ENCODE data around the gene MT1H.
"Not testable (repeated sequence)": the region's sequence is repeated elsewhere in the genome, so short reads cannot be mapped to it uniquely, and the experiment has no call there.

The MT1H gene

GRCh38 chr16:56684926-56685590 lies 15.4 kb downstream of the MT1H start:
- DNase-seq, result no peak

DNA sequence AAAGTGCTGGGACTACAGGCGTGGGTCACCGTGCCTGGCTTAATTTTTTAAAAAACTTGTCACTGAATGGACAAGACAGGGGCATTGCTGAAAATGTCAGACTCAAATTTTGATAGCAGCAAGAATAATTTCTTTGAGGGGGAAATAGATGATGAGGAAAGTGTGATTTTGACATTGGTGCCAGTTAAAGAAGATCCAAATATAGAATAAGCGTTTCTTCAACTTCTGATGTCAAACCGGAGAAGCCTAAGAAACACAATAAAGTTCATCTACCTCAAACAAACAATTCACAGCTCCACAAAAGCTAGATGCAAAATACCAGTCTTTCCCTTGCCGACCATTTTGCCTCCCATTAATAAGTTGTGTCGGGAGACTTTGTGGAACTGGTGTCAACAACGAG lies 17.1 kb downstream of the MT1H start:
- no peak for DNase-seq

- DNase-seq, result no peak
These were observed 19.1 kb downstream of the MT1H start for GRCh38 chr16:56688762-56689161.

- no peak for DNase-seq
These were observed 19.6 kb downstream of the MT1H start for GRCh38 chr16:56689171-56689570.

- no peak for DNase-seq
These were observed 21.0 kb downstream of the MT1H start for GRCh38 chr16:56690420-56691122.

DNA sequence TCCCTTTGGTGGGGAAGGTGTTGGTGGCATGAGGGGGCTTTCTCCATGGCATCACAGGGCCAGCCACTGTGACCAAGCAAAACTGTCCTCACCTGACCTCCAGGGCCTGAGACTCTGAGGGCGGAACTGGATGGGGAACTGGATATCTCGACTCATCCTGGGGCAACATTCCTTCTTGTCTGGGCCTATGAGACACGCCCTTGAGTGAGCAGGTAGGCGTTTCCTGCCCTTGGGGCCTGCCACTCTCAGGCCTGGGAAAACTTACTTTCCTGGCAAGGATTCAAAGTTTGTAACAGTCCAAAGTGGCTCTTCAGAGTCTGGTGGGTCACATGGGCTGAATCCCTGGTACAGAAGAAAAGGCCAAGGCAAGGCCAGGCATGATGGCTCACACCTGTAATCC lies 22.3 kb downstream of the MT1H start:
- no peak for DNase-seq

GRCh38 chr16:56695246-56695645 lies 25.6 kb downstream of the MT1H start:
- DNase-seq, result no peak

DNA sequence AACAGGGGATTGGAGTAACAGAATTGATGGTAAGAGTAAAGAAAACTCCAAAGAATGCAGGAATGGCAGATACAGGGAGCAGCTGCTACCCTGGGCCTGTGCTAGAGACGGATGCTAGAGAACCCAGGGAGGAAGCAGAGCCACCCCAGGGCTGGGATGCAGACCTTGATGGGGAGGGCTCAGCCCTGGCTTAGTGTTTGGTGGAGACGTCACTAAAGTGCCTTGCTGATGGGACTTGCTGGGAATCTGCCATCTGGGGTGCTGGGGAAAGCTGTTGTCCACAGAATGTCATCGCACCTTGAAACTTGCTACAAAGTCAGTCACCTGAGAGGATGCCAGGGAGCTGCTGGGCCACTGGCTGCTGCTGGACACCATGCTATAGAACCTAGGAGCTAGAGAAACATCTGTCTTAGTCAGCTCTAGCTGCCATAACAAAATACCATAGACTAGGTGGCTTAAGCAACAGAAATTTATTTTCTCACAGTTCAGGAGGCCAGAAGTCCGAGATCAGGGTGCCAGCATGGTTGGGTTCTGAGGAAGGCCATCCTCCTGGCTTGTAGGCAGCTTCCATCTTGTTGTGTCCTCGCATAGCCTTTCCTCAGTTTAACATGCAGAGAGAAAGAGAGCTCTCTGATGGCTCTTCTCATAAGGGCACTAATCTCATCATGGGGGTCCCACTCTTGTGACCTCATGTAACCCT lies 28.0 kb downstream of the MT1H start:
- DNase-seq, result no peak

GRCh38 chr16:56700195-56700594 lies 30.6 kb downstream of the MT1H start:
- no peak for DNase-seq

DNA sequence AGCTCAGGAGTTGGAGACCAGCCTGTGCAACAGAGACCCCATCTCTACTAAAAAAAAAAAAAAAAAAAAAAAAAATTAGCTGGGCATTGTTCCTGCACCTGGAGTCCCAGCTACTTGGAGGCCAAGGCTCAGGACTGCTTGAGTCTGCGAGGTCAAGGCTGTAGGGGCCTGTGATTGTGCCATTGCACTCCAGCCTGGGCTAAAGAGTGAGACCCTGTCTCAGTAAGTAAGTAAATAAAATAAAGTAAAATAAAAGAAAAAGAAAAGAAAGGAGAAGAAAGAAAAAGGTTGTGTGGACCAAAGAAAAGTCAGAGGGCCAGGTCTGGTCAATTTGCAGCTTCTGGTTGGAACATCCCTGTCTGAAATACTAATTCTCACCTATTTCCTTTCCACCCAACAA lies 31.0 kb downstream of the MT1H start:
- no peak for DNase-seq

DNA sequence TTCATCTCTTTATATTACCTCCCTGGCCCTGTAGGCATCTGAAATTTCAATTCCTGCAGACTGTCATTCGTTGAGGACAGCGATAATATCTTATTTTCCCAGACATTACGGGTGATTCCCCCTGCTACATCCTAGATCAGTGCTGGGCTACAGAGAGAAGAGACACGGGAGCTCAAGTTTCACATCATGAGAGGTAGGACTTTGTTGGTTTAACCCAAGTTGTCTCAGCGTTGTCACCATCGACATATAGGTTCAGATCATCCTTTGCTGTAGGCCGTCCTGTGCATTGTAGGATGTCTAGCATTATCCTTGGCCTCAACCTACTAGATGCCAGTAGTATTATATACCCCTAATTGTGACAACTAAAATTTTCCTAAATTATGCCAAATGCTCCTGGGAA lies 31.9 kb downstream of the MT1H start:
- DNase-seq, result no peak

DNA sequence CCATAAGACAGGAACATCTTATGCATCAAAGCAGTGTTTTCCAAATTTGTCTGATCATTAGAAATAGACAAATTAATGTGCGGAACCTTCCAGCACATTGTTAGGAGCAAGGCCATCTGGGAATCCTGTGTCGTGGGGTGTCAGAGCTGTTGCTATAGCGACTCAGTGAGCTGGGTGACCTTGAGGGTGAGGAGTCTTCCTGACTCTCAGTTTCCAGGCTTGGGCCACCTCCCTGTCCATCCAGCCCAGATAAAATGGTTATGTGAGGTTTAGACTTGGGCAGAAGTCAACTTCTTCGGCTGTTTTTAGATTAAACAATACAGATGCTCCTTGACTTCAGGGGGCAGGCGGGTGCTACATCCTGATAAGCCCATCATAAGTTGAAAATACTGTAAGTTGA lies 33.2 kb downstream of the MT1H start:
- DNase-seq, result no peak

- no peak for DNase-seq
These were observed 39.2 kb downstream of the MT1H start for GRCh38 chr16:56708525-56709442.

DNA sequence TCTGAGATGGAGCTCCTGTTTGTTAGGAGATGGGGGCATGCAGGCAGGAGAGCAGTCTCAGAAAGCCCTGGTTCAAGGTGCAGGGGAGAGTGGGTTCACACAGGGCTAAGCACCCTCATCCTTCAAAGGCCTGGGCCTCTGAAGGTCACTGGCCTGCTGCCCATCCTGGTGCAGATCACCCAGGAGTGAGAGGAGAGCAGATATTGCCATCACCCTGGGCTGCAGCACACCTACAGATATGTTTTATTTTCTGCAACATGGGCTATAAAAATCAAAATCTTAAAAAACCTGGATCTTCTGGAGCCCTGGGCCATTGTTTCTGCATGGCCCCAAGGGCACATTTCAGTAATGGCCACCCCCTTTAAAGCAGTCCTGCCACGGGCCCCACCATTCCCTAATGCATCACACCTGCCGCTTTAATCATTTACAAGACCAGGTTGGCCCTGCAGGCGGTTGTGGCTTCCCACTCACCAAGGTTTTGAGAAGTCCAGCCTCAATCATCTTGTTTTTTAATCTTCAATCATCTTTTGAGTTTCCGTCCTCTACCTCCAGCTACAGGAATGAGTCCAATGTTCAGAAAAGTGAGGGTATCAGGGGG lies 39.9 kb downstream of the MT1H start:
- DNase-seq, result no peak

DNA sequence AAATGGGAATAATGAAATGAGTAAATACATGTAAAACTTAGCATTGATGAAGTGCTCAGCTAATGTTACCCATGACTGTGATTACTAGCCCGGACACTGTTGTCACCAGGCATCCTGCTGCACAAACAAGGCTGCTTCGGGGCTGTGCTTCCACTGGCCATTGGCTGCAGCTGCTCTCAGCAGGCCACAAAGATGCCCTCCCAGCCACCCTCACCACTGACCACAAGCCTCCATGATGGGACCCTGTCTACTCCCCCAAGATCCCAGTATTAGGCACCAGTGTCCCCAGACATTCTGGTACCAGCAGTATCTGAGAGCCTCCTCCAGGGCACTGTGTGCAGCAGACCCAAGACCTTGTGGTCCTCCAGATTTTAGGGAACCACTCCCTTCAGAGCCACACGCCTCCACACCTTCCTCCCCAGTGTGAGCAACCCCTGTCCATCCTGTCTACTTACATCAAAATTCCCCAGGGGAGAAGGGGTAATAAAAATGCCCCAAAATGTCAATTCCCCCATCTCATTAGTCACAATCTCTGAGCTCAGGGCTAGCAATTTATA lies 40.6 kb downstream of the MT1H start:
- DNase-seq, result no peak

DNA sequence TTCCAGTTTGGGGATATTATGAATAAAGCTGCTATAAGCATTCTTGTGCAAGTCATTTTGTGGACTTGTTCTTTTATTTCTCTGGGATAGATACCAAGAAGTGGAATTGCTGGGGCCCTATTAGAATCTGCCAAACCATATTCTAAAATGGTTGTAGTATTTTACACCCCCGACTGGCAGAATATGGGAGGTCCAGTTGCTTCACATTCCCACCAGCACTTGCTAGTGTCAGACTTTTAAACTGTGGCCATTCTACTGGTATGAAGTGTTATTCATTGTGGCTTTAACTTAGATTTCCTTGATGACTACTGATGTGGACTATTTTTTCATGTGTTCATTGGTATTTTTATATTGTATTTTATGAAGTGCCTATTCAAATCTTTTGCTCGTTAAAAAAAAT lies 42.2 kb downstream of the MT1H start:
- no peak for DNase-seq

DNA sequence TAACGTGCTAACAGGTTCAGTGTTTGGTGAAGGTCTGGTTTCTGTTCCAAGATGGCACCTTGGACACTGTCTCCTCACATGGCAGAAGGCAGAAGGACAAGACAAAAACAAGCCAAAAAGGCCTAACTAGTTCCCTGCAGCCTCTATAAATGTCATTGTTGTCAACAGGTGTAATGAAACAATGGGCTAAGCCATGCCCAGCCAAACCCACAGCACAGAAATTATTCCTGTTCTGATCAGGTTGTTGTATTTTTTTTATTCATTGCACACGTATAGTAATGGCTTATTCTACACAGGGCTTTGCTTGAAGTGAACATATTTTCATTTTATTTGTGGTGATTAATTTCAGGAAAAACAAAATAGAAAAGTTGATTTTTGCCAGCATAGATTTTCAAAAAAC lies 44.2 kb downstream of the MT1H start:
- DNase-seq, result no peak

- no peak for DNase-seq
These were observed 45.5 kb downstream of the MT1H start for GRCh38 chr16:56715126-56715525.

DNA sequence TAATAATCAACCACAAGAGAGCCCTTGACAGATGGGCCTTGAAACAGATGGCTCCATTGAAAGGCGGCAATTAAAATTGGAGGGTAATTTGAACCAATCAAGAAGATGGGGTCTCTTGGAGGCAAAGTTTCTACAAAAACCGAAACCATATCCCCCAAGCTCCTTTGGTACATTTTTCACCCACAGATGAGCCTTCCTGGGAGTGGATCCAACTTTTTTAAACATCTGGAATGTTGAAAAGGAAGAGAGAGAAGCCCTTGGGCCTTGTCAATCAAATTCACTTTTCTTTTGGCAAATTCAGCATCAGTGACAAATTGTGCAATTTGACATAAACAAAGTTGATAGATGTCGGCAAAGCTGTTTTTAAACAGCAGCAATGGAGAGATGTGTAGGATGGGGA lies 47.1 kb downstream of the MT1H start:
- no peak for DNase-seq

- not testable (repeated sequence) for DNase-seq
These were observed 47.9 kb downstream of the MT1H start for GRCh38 chr16:56717532-56717931.

Measured in T1000 (cell line).